Effector CD8-positive, alpha-beta T cell (primary cell): ENCODE data around the gene CNFN.
"Not testable (repeated sequence)": the region's sequence is repeated elsewhere in the genome, so short reads cannot be mapped to it uniquely, and the experiment has no call there.

Experiments used
- DNase-seq: peaks from one replicate; lab custom pipeline; 2025; lab: John Stamatoyannopoulos, UW

CNFN gene

GRCh38 chr19:42351079-42351735, 38.9 kb downstream of the CNFN start:
- no peak for DNase-seq

DNA sequence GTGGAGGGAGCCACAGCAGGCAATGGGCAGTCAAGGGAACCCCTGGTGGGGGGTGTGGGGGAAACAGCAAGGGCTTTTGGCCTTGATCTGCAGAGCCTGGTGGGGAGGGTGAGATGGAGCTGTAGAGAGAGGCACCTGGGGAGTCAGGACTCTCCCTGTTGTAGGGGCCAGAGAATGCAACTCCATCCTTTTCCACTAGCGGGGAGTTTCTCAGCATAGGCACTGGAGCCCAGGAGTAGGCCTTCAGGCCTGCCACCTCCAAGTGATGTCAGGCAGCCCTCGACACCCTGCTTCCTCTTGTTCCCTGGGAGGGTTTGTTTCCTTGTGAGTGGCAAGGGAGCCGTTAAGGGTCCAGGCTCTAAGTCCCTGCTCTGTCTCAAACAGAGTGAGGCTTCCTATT, 39.7 kb downstream of the CNFN start:
- DNase-seq: no peak

GRCh38 chr19:42349378-42350107, 40.6 kb downstream of the CNFN start:
- DNase-seq: no peak

DNA sequence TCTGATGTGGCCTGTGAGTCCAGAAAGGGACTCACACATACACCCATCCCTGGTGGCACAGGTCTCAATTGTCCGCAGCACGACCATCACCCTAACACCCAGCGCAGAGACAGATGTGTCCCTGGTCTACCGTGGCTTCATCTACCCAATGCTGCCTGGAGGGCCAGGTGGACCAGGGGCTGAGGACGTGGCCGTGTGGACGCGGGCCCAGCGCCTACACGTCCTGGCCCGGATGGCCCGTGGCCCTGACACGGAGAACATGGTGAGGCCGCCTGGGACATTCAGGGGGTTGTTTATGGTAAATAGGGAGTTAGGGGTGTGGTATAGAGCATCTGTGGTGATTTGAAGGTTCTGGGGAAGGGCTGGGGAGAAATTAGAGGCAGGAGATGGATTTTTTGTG, 41.9 kb downstream of the CNFN start:
- DNase-seq: no peak

GRCh38 chr19:42345191-42345812, 44.8 kb downstream of the CNFN start:
- DNase-seq: no peak

DNA sequence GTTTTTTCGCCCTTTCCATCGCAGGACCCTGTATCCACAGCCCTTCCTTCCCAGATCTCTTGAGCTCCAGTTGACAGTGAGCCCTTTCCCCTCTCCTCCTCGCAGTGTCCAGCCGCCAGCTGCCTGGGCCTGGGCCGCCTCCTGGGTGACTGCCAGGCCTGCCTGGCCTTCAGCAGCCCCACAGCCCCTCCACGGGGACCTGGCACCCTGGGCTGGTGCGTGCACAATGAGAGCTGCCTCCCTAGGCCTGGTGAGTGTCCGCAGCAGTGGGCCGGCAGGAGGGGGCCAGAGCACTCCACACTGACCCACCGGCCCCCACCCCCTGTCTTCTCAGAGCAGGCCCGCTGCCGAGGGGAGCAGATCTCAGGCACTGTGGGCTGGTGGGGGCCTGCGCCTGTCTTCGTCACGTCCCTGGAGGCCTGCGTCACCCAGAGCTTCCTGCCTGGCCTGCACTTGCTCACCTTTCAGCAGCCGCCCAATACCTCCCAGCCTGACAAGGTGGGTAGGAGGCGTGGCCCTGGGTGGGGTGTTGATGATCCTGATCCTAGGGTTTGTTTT, 45.7 kb downstream of the CNFN start:
- no peak for DNase-seq

GRCh38 chr19:42343344-42344110, 46.6 kb downstream of the CNFN start:
- DNase-seq: no peak

GRCh38 chr19:42339922-42340321, 50.2 kb downstream of the CNFN start:
- not testable (repeated sequence) for DNase-seq

DNA sequence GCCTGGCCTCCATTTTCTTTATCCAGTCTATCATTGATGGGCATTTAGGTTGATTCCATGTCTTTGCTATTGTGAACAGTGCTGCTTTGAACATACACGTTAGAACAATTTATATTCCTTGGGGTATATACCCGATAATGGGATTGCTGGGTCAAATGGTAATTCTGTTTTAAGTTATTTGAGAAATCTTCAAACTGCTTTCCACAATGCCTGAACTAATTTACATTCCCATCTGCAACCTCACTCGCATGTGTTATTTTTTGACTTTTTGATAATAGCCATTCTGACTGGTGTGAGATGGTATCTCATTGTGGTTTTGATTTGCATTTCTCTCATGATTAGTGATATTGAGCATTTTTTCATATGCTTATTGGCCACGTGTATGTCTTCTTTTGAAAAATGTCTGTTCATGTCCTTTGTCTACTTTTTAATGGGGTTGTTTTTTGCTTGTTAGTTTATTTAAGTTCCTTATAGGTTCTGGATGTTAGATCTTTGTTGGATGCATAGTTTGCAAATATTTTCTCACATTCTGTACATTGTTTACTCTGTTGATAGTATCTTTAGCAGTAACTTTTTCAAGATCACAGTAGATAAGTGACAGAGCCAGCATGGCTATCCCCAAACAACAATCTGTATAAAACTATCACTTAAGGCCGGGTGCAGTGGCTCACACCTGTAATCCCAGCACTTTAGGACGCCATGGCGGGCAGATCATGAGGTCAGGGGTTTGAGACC, 50.8 kb downstream of the CNFN start:
- DNase-seq: not testable (repeated sequence)
